ENCODE measurements around the gene CMIP. TPM values are rescaled to one million over a fixed set of nuclear protein-coding genes. Genes with fewer than 3 reads are reported as not detected.
A peak's percentile ranks its signal among the peaks of the same experiment; 100 is the strongest.

The CMIP gene
- total RNA-seq, 1 experiment from 2014 or later, result 68.0 TPM

GRCh38 chr16:81634380-81635062, 189.9 kb downstream of the CMIP start:
- H3K9me3 ChIP-seq, result no peaks in the 10 kb centered on the region
- no TSS peak for BruUV-seq (replicated peaks)
- DNase-seq, result no peak
- H3K36me3 ChIP-seq (ENCODE audit: control insufficient read depth, insufficient read depth, low read length), result no peaks in the 10 kb centered on the region; the same call in none of the 2 replicates
- Mint-ChIP-seq H3K4me3 (ENCODE audit: unreplicated experiment) (no peak overlapping the region), H3K4me1 (ENCODE audit: low read depth, unreplicated experiment) (peaks cover 48% of the 10 kb centered on the region), H3K9me3 (ENCODE audit: unreplicated experiment) (no peaks in the 10 kb centered on the region), H3K27me3 (ENCODE audit: insufficient read depth, unreplicated experiment) (no peaks in the 10 kb centered on the region), H3K27ac (ENCODE audit: unreplicated experiment) (peak overlapping the region; percentile 5), H3K36me3 (ENCODE audit: insufficient read depth, unreplicated experiment) (peaks cover 46% of the 10 kb centered on the region)
- CTCF ChIA-PET, result no interaction called here
- POLR2A ChIA-PET, result no interaction called here
- intact Hi-C loops (cut with micrococcal nuclease; ENCODE audit: unreplicated experiment), result no loop called here
- H3K4me1 ChIP-seq, result peaks cover 46% of the 10 kb centered on the region
- TF ChIP-seq CTCF (IDR thresholded peaks at IDR 0.05; ENCODE audit: insufficient read depth in 1 of 2, low read depth in 1 of 2, low read length in 1 of 2, severe bottlenecking in 1 of 2, unreplicated experiment in 1 of 2), result no peak
- no peaks in the 10 kb centered on the region for H3K27me3 ChIP-seq (replicated peaks; ENCODE audit: control insufficient read depth, insufficient read depth, low read length)
- no peak overlapping the region for H3K4me3 ChIP-seq (ENCODE audit: low read depth, low read length)

- Histone ChIP-seq H3K9me3 (no peaks in the 10 kb centered on the region), H3K27me3 (replicated peaks; ENCODE audit: control insufficient read depth, insufficient read depth, low read length) (no peaks in the 10 kb centered on the region), H3K36me3 (ENCODE audit: control insufficient read depth, insufficient read depth, low read length) (no peaks in the 10 kb centered on the region; the same call in none of the 2 replicates), H3K4me3 (ENCODE audit: low read depth, low read length) (no peak overlapping the region), H3K4me1 (peaks cover 46% of the 10 kb centered on the region)
- CTCF ChIA-PET, result no interaction called here
- Mint-ChIP-seq H3K4me1 (ENCODE audit: low read depth, unreplicated experiment) (peaks cover 48% of the 10 kb centered on the region), H3K27ac (ENCODE audit: unreplicated experiment) (peak overlapping the region; percentile 5), H3K27me3 (ENCODE audit: insufficient read depth, unreplicated experiment) (no peaks in the 10 kb centered on the region), H3K36me3 (ENCODE audit: insufficient read depth, unreplicated experiment) (peaks cover 46% of the 10 kb centered on the region), H3K9me3 (ENCODE audit: unreplicated experiment) (no peaks in the 10 kb centered on the region), H3K4me3 (ENCODE audit: unreplicated experiment) (no peak overlapping the region)
- no TSS peak for BruUV-seq (replicated peaks)
- no peak for DNase-seq
- POLR2A ChIA-PET, result no interaction called here
- intact Hi-C loops (cut with micrococcal nuclease; ENCODE audit: unreplicated experiment), result no loop called here
- TF ChIP-seq CTCF (IDR thresholded peaks at IDR 0.05; ENCODE audit: insufficient read depth in 1 of 2, low read depth in 1 of 2, low read length in 1 of 2, severe bottlenecking in 1 of 2, unreplicated experiment in 1 of 2), result no peak
Measured at GRCh38 chr16:81635063-81635937, 190.7 kb downstream of the CMIP start.

GRCh38 chr16:81636298-81636993, 191.8 kb downstream of the CMIP start:
- DNase-seq, result peak in 1 of 2 experiments; percentile 40
- H3K4me1 Mint-ChIP-seq (ENCODE audit: low read depth, unreplicated experiment), result peaks cover 48% of the 10 kb centered on the region
- H3K27ac Mint-ChIP-seq (ENCODE audit: unreplicated experiment), result peak overlapping the region; percentile 42
- CTCF ChIA-PET, result interaction anchor here (0.8 kb wide), 1 partner anchor 1288 kb away, joined by 3 read pairs; no protein-coding TSS in a partner anchor
- POLR2A ChIA-PET, result interaction anchor here (0.7 kb wide), 1 partner anchor 14 kb away, joined by 7 read pairs; no protein-coding TSS in a partner anchor
- H3K36me3 Mint-ChIP-seq (ENCODE audit: insufficient read depth, unreplicated experiment), result peaks cover 53% of the 10 kb centered on the region
- no TSS peak for BruUV-seq (replicated peaks)
- H3K9me3 Mint-ChIP-seq (ENCODE audit: unreplicated experiment), result no peaks in the 10 kb centered on the region
- intact Hi-C loops (cut with micrococcal nuclease; ENCODE audit: unreplicated experiment), result no loop called here
- Histone ChIP-seq H3K9me3 (no peaks in the 10 kb centered on the region), H3K36me3 (ENCODE audit: control insufficient read depth, insufficient read depth, low read length) (no peaks in the 10 kb centered on the region; the same call in none of the 2 replicates), H3K27me3 (replicated peaks; ENCODE audit: control insufficient read depth, insufficient read depth, low read length) (no peaks in the 10 kb centered on the region), H3K4me3 (ENCODE audit: low read depth, low read length) (no peak overlapping the region), H3K4me1 (peaks cover 46% of the 10 kb centered on the region)
- H3K4me3 Mint-ChIP-seq (ENCODE audit: unreplicated experiment), result no peak overlapping the region
- TF ChIP-seq CTCF (IDR thresholded peaks at IDR 0.05; ENCODE audit: insufficient read depth in 1 of 2, low read depth in 1 of 2, low read length in 1 of 2, severe bottlenecking in 1 of 2, unreplicated experiment in 1 of 2), result no peak
- no peaks in the 10 kb centered on the region for H3K27me3 Mint-ChIP-seq (ENCODE audit: insufficient read depth, unreplicated experiment)
